Bronchial smooth muscle cell (primary cell): ENCODE measurements around the gene PEX5. TPM values are rescaled to one million over a fixed set of nuclear protein-coding genes. Genes with fewer than 3 reads are reported as not detected.

Experiments used
- total RNA-seq: library from RNA; depleted of rRNA; stranded (reverse); fragments of >200 nt; gene quantifications from 2 replicates; pipeline ENCODE4 v1.2.1, GENCODE V29; 2014

Gene PEX5
- total RNA-seq = 24.9 and 34.3 TPM in 2 replicates

GRCh38 chr12:7189398-7190267 lies at the start of gene PEX5:
TSS of gene PEX5 (plus strand) at chr12:7189686. CDS start at chr12:7190378, 692 bp downstream.

Other genes with a start within 250 kb of the PEX5 start
- gene RNU7-1, start 245.9 kb upstream of the PEX5 start, total RNA-seq = not detected in 2 replicates
- 137 and 179 TPM in 2 replicates for gene C12orf57, start 245.7 kb upstream of the PEX5 start, total RNA-seq
- 0.09 and 0.79 TPM in 2 replicates for gene PTPN6, start 238.3 kb upstream of the PEX5 start, total RNA-seq
- 101 and 123 TPM in 2 replicates for gene PHB2, start 219.0 kb upstream of the PEX5 start, total RNA-seq
- 21.1 and 25.8 TPM in 2 replicates for gene EMG1, start 218.8 kb upstream of the PEX5 start, total RNA-seq
- gene LPCAT3, start 171.2 kb upstream of the PEX5 start, total RNA-seq = 10.2 and 12.8 TPM in 2 replicates
- gene C1S, start 129.0 kb upstream of the PEX5 start, total RNA-seq = 378 and 815 TPM in 2 replicates
- 133 and 637 TPM in 2 replicates for gene C1R, start 97.2 kb upstream of the PEX5 start, total RNA-seq
- gene C1RL, start 80.5 kb upstream of the PEX5 start, total RNA-seq = 40.6 and 44.0 TPM in 2 replicates
- gene RBP5, start 60.8 kb upstream of the PEX5 start, total RNA-seq = 0.09 TPM in 1 of 2 replicates, not detected in the other
- 16.2 and 17.8 TPM in 2 replicates for gene CLSTN3, start 59.3 kb upstream of the PEX5 start, total RNA-seq
- gene ACSM4, start 114.4 kb downstream of the PEX5 start, total RNA-seq = not detected in 2 replicates